GM12878 (cell line): ENCODE results near the gene SLC3A2. TPM values are rescaled to one million over a fixed set of nuclear protein-coding genes. Genes with fewer than 3 reads are reported as not detected.

Experiments used
- BACH1 ChIP-seq: fragments of 450-650 bp; IDR thresholded peaks from 2 replicates; pipeline ENCODE4 v1.6.1; 2017; ENCODE audit warnings: mild to moderate bottlenecking, borderline replicate concordance
- BMI1 ChIP-seq: fragments of 450-650 bp; IDR thresholded peaks from 2 replicates; pipeline ENCODE4 v1.6.1; 2016; ENCODE audit warnings: mild to moderate bottlenecking, moderate library complexity, borderline replicate concordance
- CBFB ChIP-seq: IDR thresholded peaks from 2 replicates; pipeline ENCODE4 v1.6.1; 2016; ENCODE audit warnings: antibody characterized with exemption, low read depth
- CBX3 ChIP-seq: fragments of 200-600 bp; sonication (generic); IDR thresholded peaks from 2 replicates; pipeline ENCODE4 v1.6.1; 2016; ENCODE audit warnings: low read depth, borderline replicate concordance
- CHD4 ChIP-seq: fragments of 200-600 bp; sonication (generic); IDR thresholded peaks from 2 replicates; pipeline ENCODE4 v1.6.1; 2016; ENCODE audit warnings: mild to moderate bottlenecking
- EED ChIP-seq: sonication (generic); IDR thresholded peaks from 2 replicates; pipeline ENCODE4 v1.6.1; 2016; ENCODE audit warnings: antibody characterized with exemption, low read depth
- EGR1 ChIP-seq, 2 experiments: IDR thresholded peaks; 1 replicate in 1 of 2; 2 replicates in 1 of 2; pipeline ENCODE4 v1.6.1; 2011 to 2012; ENCODE audit warnings: low read depth in 2 of 2, low read length in 2 of 2, borderline replicate concordance in 1 of 2, mild to moderate bottlenecking in 1 of 2, moderate library complexity in 1 of 2
- EZH2 ChIP-seq: IDR thresholded peaks from 2 replicates; pipeline ENCODE4 v1.6.1; 2012; ENCODE audit warnings: low read depth, mild to moderate bottlenecking, control low read depth, inconsistent platforms, low read length, borderline replicate concordance; ENCODE audit not compliant: control insufficient read depth
- FOS ChIP-seq: IDR thresholded peaks from 3 replicates; pipeline ENCODE4 v1.6.1; 2011; ENCODE audit warnings: borderline replicate concordance; ENCODE audit not compliant: insufficient read length; ENCODE audit errors: extremely low read depth
- FOXM1 ChIP-seq: IDR thresholded peaks from 2 replicates; pipeline ENCODE4 v1.6.1; 2012; ENCODE audit warnings: low read depth, mild to moderate bottlenecking, inconsistent platforms, low read length, moderate library complexity
- IKZF1 ChIP-seq: fragments of 450-650 bp; conservative IDR thresholded peaks from 2 replicates; pipeline ENCODE4 v1.6.1; 2017; ENCODE audit warnings: antibody characterized with exemption, mild to moderate bottlenecking
- MEF2A ChIP-seq: IDR thresholded peaks from 2 replicates; pipeline ENCODE4 v1.6.1; 2011; ENCODE audit warnings: low read depth, mild to moderate bottlenecking, low read length, moderate library complexity; ENCODE audit not compliant: insufficient read depth
- MEF2B ChIP-seq: fragments of 450-650 bp; IDR thresholded peaks from 2 replicates; pipeline ENCODE4 v1.6.1; 2018; ENCODE audit warnings: mild to moderate bottlenecking, moderate library complexity; ENCODE audit not compliant: partially characterized antibody, poor library complexity, severe bottlenecking
- MYC ChIP-seq: IDR thresholded peaks from 2 replicates; pipeline ENCODE4 v1.6.1; 2011; ENCODE audit warnings: mild to moderate bottlenecking, low read length, moderate library complexity, inconsistent platforms; ENCODE audit not compliant: insufficient read depth, insufficient replicate concordance, insufficient read length, severe bottlenecking
- NFYB ChIP-seq: IDR thresholded peaks from 2 replicates; pipeline ENCODE4 v1.6.1; 2011; ENCODE audit warnings: low read depth, mild to moderate bottlenecking, low read length, improper control_type of control experiment, moderate library complexity; ENCODE audit not compliant: insufficient read depth
- SMC3 ChIP-seq: IDR thresholded peaks from 2 replicates; pipeline ENCODE4 v1.6.1; 2011; ENCODE audit warnings: low read length, improper control_type of control experiment, borderline replicate concordance
- SREBF2 ChIP-seq: IDR thresholded peaks from 2 replicates; pipeline ENCODE4 v1.6.1; 2012; ENCODE audit warnings: mild to moderate bottlenecking, low read length
- SUPT20H ChIP-seq: IDR thresholded peaks from 2 replicates; pipeline ENCODE4 v1.6.1; 2011; ENCODE audit warnings: low read depth, mild to moderate bottlenecking, low read length, moderate library complexity, borderline replicate concordance; ENCODE audit not compliant: control insufficient read depth
- SUZ12 ChIP-seq: fragments of 200-600 bp; sonication (generic); IDR thresholded peaks from one replicate; pipeline ENCODE4 v1.6.1; 2018; ENCODE audit warnings: antibody characterized with exemption, mild to moderate bottlenecking; ENCODE audit not compliant: unreplicated experiment
- ZZZ3 ChIP-seq: IDR thresholded peaks from 2 replicates; pipeline ENCODE4 v1.6.1; 2011; ENCODE audit warnings: low read depth; ENCODE audit not compliant: control insufficient read depth, insufficient read length
- polyA plus RNA-seq, 11 experiments: library from polyadenylated mRNA; depleted of rRNA in 4 of 11; unstranded in 6 of 11; stranded (reverse) in 5 of 11; fragments of >200 nt; fragmentation: Nextera tagmentation in 4 of 11; fragmentation: Illumina TruSeq in 1 of 11; extraction: Ambion mirVana in 4 of 11; extraction: Trizol in 1 of 11; gene quantifications; 1 replicate in 1 of 11; 2 replicates in 10 of 11; pipeline versions ENCODE4 v1.2.1 to v1.2.3, GENCODE V29; 2011 to 2016; ENCODE audit warnings: inconsistent platforms in 2 of 11, missing spikeins in 2 of 11, low read depth in 1 of 11
- total RNA-seq, 4 experiments: library from RNA; depleted of rRNA in 3 of 4; stranded (reverse); fragments of >200 nt in 3 of 4; fragmentation: Illumina TruSeq in 1 of 4; extraction: Trizol in 1 of 4; gene quantifications; 2 replicates each; pipeline versions ENCODE4 v1.2.1 to v1.2.3, GENCODE V29; 2013 to 2021
- TF ChIP-seq, protein P1 (sequence below): fragments of 450-650 bp; IDR thresholded peaks from 2 replicates; pipeline ENCODE4 v1.6.1; 2016; ENCODE audit warnings: mild to moderate bottlenecking
- TF ChIP-seq, protein P2 (sequence below): fragments of 450-650 bp; IDR thresholded peaks from 2 replicates; pipeline ENCODE4 v1.6.1; 2018; ENCODE audit warnings: mild to moderate bottlenecking, low read depth, moderate library complexity; ENCODE audit not compliant: partially characterized antibody
- TF ChIP-seq, protein P3 (sequence below): fragments of 450-650 bp; IDR thresholded peaks from 2 replicates; pipeline ENCODE4 v1.6.1; 2017; ENCODE audit warnings: low read depth, mild to moderate bottlenecking, moderate library complexity

The SLC3A2 gene
- total and polyA plus RNA-seq, 10 of the 15 experiments (the other 5 are each of a cell fraction or from before 2014, with no cell fraction given): 6.9 to 158 (median 106) TPM

DNA sequence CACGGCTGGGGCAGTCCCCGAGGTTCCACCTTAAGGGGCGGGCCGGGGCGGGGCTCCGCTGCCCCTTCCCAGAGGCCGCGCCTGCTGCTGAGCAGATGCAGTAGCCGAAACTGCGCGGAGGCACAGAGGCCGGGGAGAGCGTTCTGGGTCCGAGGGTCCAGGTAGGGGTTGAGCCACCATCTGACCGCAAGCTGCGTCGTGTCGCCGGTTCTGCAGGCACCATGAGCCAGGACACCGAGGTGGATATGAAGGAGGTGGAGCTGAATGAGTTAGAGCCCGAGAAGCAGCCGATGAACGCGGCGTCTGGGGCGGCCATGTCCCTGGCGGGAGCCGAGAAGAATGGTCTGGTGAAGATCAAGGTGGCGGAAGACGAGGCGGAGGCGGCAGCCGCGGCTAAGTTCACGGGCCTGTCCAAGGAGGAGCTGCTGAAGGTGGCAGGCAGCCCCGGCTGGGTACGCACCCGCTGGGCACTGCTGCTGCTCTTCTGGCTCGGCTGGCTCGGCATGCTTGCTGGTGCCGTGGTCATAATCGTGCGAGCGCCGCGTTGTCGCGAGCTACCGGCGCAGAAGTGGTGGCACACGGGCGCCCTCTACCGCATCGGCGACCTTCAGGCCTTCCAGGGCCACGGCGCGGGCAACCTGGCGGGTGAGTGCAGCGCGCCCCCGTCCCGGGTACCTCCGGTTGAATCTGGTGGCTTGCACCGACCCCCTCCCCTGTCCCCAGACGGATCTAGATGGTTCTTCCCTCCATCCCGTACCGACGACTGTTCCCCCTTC lies at the start of gene SLC3A2 (continued):
- TF ChIP-seq, protein P1, sequence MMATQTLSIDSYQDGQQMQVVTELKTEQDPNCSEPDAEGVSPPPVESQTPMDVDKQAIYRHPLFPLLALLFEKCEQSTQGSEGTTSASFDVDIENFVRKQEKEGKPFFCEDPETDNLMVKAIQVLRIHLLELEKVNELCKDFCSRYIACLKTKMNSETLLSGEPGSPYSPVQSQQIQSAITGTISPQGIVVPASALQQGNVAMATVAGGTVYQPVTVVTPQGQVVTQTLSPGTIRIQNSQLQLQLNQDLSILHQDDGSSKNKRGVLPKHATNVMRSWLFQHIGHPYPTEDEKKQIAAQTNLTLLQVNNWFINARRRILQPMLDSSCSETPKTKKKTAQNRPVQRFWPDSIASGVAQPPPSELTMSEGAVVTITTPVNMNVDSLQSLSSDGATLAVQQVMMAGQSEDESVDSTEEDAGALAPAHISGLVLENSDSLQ: peak; percentile 46; the same call in 1 of the 2 replicates
- TF ChIP-seq EED (no peak), MYC (peak; percentile 81), BMI1 (no peak), SREBF2 (no peak), BACH1 (peak; percentile 92), CBX3 (no peak), MEF2B (no peak), NFYB (no peak), SUZ12 (no peak), SUPT20H (no peak), SMC3 (no peak; the same call in 1 of the 2 replicates), IKZF1 (peak; percentile 55), EGR1 (IDR thresholded peaks at IDR 0.05; ENCODE audit: borderline replicate concordance in 1 of 2, low read depth in 2 of 2, low read length in 2 of 2) (no peak; a peak in 1 of 3 replicates), FOXM1 (no peak), FOS (no peak), ZZZ3 (no peak), EZH2 (no peak), CHD4 (no peak), CBFB (peak; percentile 78; the same call in 1 of the 2 replicates), MEF2A (no peak)
- TF ChIP-seq, protein P2, sequence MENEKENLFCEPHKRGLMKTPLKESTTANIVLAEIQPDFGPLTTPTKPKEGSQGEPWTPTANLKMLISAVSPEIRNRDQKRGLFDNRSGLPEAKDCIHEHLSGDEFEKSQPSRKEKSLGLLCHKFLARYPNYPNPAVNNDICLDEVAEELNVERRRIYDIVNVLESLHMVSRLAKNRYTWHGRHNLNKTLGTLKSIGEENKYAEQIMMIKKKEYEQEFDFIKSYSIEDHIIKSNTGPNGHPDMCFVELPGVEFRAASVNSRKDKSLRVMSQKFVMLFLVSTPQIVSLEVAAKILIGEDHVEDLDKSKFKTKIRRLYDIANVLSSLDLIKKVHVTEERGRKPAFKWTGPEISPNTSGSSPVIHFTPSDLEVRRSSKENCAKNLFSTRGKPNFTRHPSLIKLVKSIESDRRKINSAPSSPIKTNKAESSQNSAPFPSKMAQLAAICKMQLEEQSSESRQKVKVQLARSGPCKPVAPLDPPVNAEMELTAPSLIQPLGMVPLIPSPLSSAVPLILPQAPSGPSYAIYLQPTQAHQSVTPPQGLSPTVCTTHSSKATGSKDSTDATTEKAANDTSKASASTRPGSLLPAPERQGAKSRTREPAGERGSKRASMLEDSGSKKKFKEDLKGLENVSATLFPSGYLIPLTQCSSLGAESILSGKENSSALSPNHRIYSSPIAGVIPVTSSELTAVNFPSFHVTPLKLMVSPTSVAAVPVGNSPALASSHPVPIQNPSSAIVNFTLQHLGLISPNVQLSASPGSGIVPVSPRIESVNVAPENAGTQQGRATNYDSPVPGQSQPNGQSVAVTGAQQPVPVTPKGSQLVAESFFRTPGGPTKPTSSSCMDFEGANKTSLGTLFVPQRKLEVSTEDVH: no peak
- TF ChIP-seq, protein P3, sequence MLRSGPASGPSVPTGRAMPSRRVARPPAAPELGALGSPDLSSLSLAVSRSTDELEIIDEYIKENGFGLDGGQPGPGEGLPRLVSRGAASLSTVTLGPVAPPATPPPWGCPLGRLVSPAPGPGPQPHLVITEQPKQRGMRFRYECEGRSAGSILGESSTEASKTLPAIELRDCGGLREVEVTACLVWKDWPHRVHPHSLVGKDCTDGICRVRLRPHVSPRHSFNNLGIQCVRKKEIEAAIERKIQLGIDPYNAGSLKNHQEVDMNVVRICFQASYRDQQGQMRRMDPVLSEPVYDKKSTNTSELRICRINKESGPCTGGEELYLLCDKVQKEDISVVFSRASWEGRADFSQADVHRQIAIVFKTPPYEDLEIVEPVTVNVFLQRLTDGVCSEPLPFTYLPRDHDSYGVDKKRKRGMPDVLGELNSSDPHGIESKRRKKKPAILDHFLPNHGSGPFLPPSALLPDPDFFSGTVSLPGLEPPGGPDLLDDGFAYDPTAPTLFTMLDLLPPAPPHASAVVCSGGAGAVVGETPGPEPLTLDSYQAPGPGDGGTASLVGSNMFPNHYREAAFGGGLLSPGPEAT: peak; percentile 89
